Anterior cingulate cortex (tissue), 58 donors: Measurements from ENCODE around the gene PAXX.

Source experiments
- DNase-seq, 58 donors: peaks; one replicate each; lab custom pipeline; 2025; lab: John Stamatoyannopoulos, UW

PAXX gene

GRCh38 chr9:136980669-136981478, 11.3 kb upstream of the PAXX start:
- peak in 7 of 58 donors; percentile 51 to 74 (median 69) for DNase-seq

GRCh38 chr9:136981588-136982231, 10.5 kb upstream of the PAXX start:
- peak in 45 of 58 donors; percentile 24 to 85 (median 68) for DNase-seq

DNA sequence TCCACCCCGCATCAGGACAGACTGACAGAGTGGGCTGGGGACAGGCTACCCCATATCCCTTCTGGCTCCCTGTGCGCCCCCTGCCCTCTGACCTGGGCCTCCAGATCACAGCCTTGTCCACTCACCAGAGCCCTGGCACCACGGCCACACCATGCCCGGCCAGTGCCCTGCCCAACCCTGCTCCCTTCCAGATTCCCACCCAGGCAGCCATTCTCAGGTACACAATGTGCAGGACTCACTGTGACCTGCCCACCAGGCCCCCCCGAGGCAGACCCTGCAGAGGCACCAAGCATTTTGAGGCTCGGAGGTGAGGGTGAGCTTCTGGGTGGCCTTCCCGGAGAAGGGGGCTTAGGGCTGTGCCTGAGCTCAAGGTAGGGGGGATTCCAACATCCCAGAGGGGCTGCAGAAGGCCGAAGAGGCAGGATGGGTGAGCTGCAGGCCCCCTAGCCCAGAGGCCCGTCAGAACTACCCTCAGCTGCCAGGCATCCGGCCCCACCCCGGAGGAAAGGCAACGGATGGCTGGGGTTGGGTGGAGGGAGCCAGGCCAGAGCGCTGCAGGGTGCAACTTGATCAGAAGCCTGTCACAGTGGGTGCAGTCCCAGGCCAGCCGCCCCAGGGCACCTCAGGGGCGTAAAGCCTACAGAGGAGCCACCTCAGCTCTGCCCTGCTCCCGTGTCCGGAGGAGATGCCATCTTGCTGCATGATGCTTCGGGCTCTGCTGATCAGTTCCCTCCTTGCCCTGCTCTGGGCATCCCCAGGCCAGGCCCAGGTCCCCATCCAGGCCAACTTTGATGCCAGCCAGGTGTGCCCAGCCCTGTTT, 9.8 kb upstream of the PAXX start, which contains the start of gene LCNL1:
TSS of gene LCNL1 (plus strand) at position 762 of the 820 bp plus-strand sequence. CDS start 594 bp downstream, outside the sequence.
- DNase-seq, result peak in 50 of 58 donors; percentile 40 to 89 (median 74)

GRCh38 chr9:136983167-136983566, 9.1 kb upstream of the PAXX start:
- peak in 11 of 58 donors; percentile 46 to 84 (median 66) for DNase-seq

DNA sequence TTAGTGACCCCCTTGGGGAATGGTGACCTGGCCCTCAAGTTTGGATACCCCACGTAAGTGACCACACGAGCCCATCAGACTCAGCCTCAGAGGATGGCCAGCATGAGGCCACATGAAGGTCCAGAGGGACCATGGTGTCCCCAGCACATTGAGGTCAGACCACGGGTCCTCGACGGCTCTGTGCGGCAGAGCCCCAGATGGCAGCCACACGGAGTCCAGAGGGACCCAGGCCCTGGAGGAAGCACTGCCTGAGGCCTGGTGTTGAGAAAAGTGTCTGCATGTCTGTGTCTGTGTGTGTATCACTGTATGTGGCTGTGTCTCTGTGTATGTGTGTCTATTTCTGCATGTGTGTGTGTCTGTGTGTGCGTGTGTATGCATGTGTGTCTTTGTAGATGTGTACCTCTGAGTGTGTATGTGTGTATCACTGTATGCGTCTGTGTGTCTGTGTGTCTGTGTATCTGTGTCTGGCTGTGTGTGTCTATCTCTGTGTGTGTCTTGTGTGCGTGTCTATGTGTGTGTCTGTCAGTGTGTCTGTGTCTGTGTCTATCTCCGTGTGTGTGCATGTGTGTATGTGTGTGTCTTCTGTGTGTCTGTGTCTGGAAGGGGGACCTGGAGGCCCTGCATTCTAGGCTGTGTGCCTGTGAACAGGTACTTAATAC, 8.4 kb upstream of the PAXX start:
- DNase-seq, result peak in 2 of 58 donors; percentile 19 to 66

- DNase-seq, result peak in 1 of 58 donors; percentile 71
Observed at GRCh38 chr9:136984464-136985026, 7.7 kb upstream of the PAXX start.

DNA sequence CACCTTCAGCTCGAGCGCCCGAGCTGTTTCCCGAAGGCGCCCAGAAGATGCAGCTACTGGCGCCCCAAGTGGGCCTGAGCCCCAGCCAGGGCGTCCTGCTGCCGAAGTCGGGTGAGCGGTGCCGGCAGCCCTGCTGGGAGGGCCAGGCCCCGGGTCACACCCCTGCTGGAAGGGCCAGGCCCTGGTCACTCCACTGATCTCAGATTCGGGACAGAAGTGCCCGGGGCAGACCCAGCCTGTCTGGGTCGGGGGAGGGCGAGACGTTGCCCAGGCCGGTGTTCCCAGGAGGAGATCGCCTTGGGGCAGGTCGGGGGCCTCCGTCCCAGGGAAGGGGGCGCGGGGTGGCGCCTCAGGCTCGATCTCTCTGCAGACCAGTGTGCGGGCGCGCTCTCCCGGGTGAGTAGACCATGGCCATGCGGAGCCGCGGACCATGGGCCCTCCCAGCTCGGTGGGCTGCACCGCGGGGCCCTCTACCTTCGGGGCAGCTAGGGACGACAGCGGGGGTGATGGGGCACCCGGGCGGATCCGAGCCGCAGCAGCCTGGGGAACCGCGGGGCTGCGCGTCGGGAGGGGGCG, 7.1 kb upstream of the PAXX start:
- DNase-seq, result peak in 2 of 58 donors; percentile 23 to 52

DNA sequence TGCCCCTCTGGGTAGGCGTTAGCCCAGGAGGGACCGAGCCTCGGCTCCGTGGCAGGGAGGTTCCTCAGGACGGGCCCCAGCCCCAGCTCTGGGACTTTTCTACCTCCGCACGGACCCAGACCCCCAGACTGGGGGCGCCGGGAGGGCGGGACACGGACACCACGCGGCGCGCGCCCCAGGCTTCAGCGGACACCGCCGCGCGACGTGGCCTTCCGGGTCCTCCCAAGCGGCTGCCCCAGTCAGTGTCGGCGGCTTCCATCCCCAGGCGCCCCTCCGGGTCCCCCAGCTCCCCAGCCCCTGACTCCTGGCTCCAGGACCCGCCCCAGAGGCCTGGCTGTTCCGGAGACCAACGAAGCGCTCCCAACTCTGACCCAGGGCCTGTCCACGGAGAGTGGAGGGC, 6.4 kb upstream of the PAXX start:
- DNase-seq, result no peak

DNA sequence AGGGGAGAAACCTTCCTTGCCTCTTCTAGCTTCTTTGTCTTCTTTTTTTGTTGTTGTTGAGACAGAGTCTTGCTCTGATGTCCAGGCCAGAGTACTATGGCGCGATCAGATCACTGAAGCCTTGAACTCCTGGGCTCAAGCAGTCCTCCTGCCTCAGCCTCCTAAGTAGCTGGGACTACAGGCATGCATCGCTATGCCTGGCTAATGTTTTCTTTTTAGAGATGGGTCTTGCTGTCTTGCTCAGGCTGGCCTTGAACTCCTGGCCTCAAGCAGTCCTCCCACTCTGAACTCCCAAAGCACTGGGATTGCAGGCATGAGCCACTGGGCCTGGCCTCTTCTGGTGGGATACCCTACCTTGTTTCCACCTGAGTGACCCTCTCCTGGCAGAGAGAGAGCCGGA, 3.4 kb upstream of the PAXX start:
- DNase-seq, result no peak

DNA sequence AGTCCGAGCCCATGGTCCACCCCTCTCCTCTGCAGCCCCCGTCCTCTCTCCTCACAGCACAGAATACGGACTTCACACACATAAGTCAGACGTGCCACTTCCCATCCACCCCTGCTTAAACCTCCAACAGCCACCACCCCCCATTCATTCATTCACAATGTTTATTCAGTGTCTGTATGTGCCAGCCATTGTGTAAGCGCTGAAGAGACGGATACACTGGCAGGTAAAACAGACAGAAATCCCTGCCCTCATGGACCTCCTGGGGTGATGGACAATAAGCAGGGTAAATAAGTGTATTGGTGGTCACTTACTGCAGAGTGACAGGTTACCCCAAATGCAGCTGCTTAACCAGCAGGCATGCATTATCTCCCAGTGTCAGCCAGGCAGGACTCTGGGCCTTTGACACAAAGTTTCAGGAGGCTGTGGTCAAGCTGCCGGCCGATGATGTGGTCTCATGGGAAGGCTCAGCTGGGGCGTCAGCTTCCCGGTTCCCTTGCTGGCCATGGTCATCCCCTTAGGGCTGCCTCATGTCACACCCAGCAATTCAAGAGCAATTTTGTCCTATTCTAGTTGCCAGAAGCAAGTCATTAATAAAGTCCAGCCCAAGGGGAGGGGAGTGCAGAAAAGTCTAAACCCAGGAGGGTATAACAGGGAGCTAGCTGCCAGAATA, 1.8 kb upstream of the PAXX start:
- no peak for DNase-seq

DNA sequence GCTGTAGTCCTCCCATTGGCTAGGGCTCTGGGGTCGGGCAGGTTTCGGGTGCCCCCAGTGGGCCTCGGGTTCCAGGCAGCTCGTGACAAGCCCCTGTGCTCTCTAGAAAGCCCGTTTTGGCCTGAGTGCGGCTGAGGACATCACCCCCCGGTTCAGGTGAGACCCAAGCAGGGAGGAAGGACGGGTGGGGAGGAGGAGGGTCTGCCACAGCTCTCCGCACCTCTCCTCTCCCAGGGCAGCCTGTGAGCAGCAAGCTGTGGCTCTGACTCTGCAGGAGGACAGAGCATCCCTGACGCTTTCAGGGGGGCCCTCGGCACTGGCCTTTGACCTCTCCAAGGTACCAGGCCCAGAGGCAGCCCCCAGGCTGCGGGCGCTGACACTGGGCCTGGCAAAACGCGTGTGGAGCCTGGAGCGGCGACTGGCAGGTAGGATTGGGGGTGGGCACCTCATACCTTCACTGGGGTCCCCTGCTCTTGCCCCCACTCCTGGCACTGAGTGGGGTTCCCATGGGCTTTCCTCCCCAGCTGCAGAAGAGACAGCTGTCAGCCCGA, 672 bp downstream of the PAXX start:
- no peak for DNase-seq

DNA sequence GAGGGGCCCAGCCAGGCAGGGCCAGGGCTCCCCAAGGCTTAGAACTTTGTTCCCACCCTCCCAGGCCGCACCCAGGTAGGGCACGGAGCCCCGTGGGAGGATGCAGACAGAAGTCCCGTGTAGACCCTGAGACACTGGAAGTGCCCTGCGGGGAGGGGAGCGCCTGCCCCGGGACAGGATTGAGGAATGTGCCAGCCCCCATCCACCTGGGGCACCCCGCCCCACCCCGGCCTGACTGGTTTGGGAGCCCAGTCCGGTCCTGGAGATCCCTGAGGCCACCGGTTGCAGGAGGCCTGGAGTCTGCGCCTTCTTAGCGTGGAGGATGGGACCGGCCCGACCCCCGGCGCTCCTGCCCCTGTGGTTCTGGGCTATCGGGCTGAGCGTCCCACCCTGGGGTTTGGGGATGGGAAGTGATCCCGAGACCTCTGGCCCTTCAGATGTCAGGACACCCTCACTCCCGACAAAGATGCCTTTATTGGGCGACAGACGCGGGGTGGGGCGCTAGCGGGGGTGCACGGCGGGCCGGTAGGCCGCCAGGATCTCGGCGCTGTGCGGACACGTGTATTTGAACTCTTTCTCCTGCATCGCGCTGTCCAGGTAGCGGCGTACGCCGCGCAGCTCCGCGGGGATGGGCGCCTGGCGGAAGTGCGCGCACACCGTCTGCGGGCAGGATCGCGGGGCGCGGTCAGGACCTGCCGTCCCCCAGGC, 2.1 kb downstream of the PAXX start:
- no peak for DNase-seq

GRCh38 chr9:136994888-136995230, 2.6 kb downstream of the PAXX start:
- DNase-seq, result no peak

DNA sequence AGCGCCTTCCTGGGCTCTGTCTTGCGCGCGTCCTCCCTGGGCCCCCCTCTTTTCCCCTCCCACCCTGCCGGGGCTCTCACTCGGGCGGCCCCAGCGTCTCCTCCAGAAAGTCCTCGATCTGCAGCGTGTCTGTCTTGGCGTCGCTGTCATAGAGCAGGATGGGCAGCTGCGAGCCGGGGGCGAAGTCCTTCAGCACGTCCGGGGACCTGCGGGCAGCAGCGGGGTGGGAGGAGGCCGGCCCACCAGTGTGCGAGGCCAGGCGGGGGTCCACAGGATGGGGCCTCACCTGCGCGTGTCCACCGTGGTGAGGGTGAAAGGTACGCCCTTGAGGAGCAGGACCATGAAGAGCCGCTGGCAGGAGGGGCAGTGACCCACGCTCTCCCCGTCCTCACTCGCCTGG, 3.1 kb downstream of the PAXX start:
- no peak for DNase-seq

DNA sequence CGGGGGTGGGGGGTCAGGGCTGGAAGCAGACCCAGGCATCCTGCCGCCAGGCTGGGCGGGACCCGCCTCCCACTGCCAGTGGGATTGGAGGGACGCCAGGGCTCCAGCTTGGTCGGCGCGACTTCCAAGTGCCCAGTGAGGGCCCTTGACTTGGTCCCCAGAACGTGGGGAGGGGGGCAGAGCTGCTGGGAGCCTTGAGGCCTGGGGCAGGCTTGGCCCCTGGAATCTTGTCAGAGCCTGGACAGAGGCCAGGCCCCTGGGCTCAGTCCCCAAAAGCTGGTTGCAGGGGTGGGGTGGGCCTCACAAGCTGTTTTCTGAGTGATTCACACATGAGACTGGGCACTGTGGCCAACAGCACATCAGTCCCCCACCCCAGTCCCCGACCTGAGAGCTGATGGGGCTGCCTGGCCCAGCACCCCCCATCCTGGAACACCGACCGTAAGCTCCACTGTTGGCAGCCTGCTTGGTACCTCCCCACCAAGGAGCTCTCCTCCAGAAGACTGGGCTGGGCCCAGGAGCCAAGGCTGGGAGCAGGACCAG, 3.6 kb downstream of the PAXX start:
- DNase-seq, result peak in 12 of 58 donors; percentile 6 to 43 (median 26)

- no peak for DNase-seq
Observed at GRCh38 chr9:136996361-136997292, 4.4 kb downstream of the PAXX start, which contains the start of gene CLIC3. CLIC3 (minus strand) TSS chr9:136996568; CDS start chr9:136996543, 25 bp downstream.

DNA sequence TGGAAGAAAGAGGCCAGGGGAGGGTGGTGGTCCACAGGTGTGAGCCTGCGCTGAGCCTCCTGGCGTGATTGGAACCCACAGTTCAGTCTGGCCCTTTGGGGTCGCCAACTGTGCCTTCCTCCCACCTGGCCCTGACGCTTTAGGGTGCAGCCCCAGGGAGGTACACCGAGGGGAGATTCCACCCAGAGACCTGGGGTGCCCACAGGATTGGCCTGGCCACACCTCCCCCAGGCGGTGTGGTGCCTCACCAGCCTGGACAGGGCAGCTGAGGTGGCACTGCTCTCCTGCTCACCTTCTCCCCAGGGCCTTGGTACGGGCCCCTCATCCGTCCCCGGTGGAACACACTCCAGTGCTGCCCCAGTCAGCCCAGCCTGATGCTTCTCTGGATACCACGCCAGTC, 5.1 kb downstream of the PAXX start:
- no peak for DNase-seq
